Endothelial cell of umbilical vein (primary cell): Measurements from ENCODE around the gene CEP72. TPM values are rescaled to one million over a fixed set of nuclear protein-coding genes. Genes with fewer than 3 reads are reported as not detected.

ENCODE experiments used
- BruUV-seq: library from RNA; stranded (reverse); fragments of 400-500 nt; replicated peaks from 2 replicates; lab custom pipeline; 2021; lab: Mats Ljungman, UMichigan
- CTCF ChIA-PET: fragments of 300-600, 350-600 bp; sonication (Branson Sonifier 250); formaldehyde crosslinking; loops from one replicate; lab custom pipeline; 2021; ENCODE audit warnings: antibody characterized with exemption, inconsistent platforms; lab: Charles Lee
- POLR2A ChIA-PET: fragments of 300-600, 350-600 bp; sonication (Branson Sonifier 250); formaldehyde crosslinking; loops from one replicate; lab custom pipeline; 2021; ENCODE audit warnings: antibody characterized with exemption, inconsistent platforms; lab: Charles Lee
- DNase-seq: peaks from one replicate; pipeline ENCODE4 v3.0.0-alpha.2; 2011; ENCODE audit warnings: low read depth, low spot score
- FAIRE-seq: peaks from 2 replicates; lab custom pipeline; 2011; peaks lifted over from hg19 to GRCh38; lab: Jason Lieb, UNC
- H2AFZ ChIP-seq: 2 replicates; pipeline ENCODE4 v1.6.0; 2012; ENCODE audit warnings: low read depth, low read length, control low read depth, inconsistent platforms
- H3K27ac ChIP-seq: 2 replicates; pipeline ENCODE4 v1.5.1; 2011; ENCODE audit warnings: low read depth, mild to moderate bottlenecking, control low read depth, low read length, moderate library complexity; ENCODE audit not compliant: insufficient read depth
- H3K27me3 ChIP-seq, 2 experiments: 2 replicates each; pipeline versions ENCODE4 v1.6.0 to v1.6.1; 2011; ENCODE audit warnings: low read length in 2 of 2, mixed read lengths in 1 of 2; ENCODE audit not compliant: control insufficient read depth in 2 of 2, insufficient read depth in 2 of 2
- H3K36me3 ChIP-seq, 2 experiments: 2 replicates in 1 of 2; 3 replicates in 1 of 2; pipeline ENCODE4 v1.5.1; 2011; ENCODE audit warnings: low read length in 2 of 2, mild to moderate bottlenecking in 1 of 2, moderate library complexity in 1 of 2; ENCODE audit not compliant: control insufficient read depth in 2 of 2, insufficient read depth in 2 of 2; ENCODE audit errors: extremely low read depth in 1 of 2
- H3K4me1 ChIP-seq: 3 replicates; pipeline ENCODE4 v1.5.1; 2011; ENCODE audit warnings: mild to moderate bottlenecking, low read length; ENCODE audit not compliant: control insufficient read depth, insufficient read depth; ENCODE audit errors: extremely low read depth
- H3K4me2 ChIP-seq: 2 replicates; pipeline ENCODE4 v1.6.1; 2011; ENCODE audit warnings: low read length, control low read depth, mixed read lengths; ENCODE audit not compliant: insufficient read depth
- H3K4me3 ChIP-seq, 3 experiments: fragments of 200-600 bp in 1 of 3; sonication (generic), shearing (Covaris generic) in 1 of 3; replicated peaks in 1 of 3; 2 replicates each; pipeline ENCODE4 v1.5.1; 2011 to 2016; ENCODE audit warnings: control low read depth in 3 of 3, low read length in 3 of 3, mild to moderate bottlenecking in 2 of 3, inconsistent platforms in 1 of 3, low read depth in 1 of 3, moderate library complexity in 1 of 3; ENCODE audit not compliant: insufficient read depth in 1 of 3
- H3K79me2 ChIP-seq: 2 replicates; pipeline ENCODE4 v1.6.0; 2012; ENCODE audit warnings: low read length, inconsistent platforms; ENCODE audit not compliant: control insufficient read depth, insufficient read depth
- H3K9ac ChIP-seq: replicated peaks from 2 replicates; pipeline ENCODE3; 2011; ENCODE audit warnings: low read length, control low read depth; ENCODE audit not compliant: insufficient read depth; ENCODE audit errors: extremely low read depth
- H3K9me1 ChIP-seq: replicated peaks from 3 replicates; pipeline ENCODE4 v1.6.0; 2011; ENCODE audit warnings: mild to moderate bottlenecking, low read length; ENCODE audit not compliant: control insufficient read depth, insufficient read depth; ENCODE audit errors: extremely low read depth
- H3K9me3 ChIP-seq: replicated peaks from 2 replicates; pipeline ENCODE4 v1.5.1; 2012; ENCODE audit warnings: low read length, inconsistent platforms; ENCODE audit not compliant: control insufficient read depth, insufficient read depth
- H4K20me1 ChIP-seq: replicated peaks from 2 replicates; pipeline ENCODE3; 2011; ENCODE audit warnings: mild to moderate bottlenecking, low read length; ENCODE audit not compliant: control insufficient read depth, insufficient read depth; ENCODE audit errors: extremely low read depth
- EZH2 ChIP-seq: IDR thresholded peaks from 2 replicates; pipeline ENCODE4 v1.6.1; 2012; ENCODE audit warnings: borderline replicate concordance, low read depth, mild to moderate bottlenecking, moderate library complexity, low read length, inconsistent platforms; ENCODE audit not compliant: severe bottlenecking
- FOS ChIP-seq: IDR thresholded peaks from 2 replicates; pipeline ENCODE4 v1.6.1; 2011; ENCODE audit warnings: mild to moderate bottlenecking, low read length, moderate library complexity, borderline replicate concordance; ENCODE audit not compliant: insufficient read depth
- GATA2 ChIP-seq: IDR thresholded peaks from 2 replicates; pipeline ENCODE4 v1.7.0; 2011; ENCODE audit warnings: low read depth, mild to moderate bottlenecking, moderate library complexity, mixed read lengths, low read length; ENCODE audit not compliant: insufficient read length, insufficient read depth
- JUN ChIP-seq: IDR thresholded peaks from 2 replicates; pipeline ENCODE4 v1.6.1; 2011; ENCODE audit warnings: borderline replicate concordance, low read depth; ENCODE audit not compliant: insufficient read length, insufficient read depth
- MYC ChIP-seq: IDR thresholded peaks from one replicate; pipeline ENCODE4 v1.6.1; 2011; ENCODE audit warnings: mild to moderate bottlenecking, low read depth, low read length
- POLR2A ChIP-seq: IDR thresholded peaks from 2 replicates; pipeline ENCODE4 v1.6.1; 2012; ENCODE audit warnings: low read depth, mild to moderate bottlenecking, control low read depth, low read length
- POLR2AphosphoS5 ChIP-seq: IDR thresholded peaks from 2 replicates; pipeline ENCODE4 v1.6.1; 2012; ENCODE audit warnings: low read depth, mild to moderate bottlenecking, control low read depth, low read length, moderate library complexity; ENCODE audit not compliant: insufficient read depth
- dilution Hi-C: fragments of 300-500 bp; cut with MboI; formaldehyde crosslinking; loops from one replicate; pipeline ENCODE4 v1.15.0; 2019; ENCODE audit warnings: low sequenced_read_pairs; ENCODE audit not compliant: extremely low pct_ligation_motif_present
- intact Hi-C: fragments of 100-400 bp; cut with micrococcal nuclease; formaldehyde crosslinking; loops from one replicate; pipeline ENCODE4 v1.10.0; 2022
- polyA plus RNA-seq, 4 experiments: library from polyadenylated mRNA; depleted of rRNA in 3 of 4; stranded (reverse) in 3 of 4; unstranded in 1 of 4; fragments of >200 nt; gene quantifications; 2 replicates each; pipeline versions ENCODE4 v1.2.1 to v1.2.3, GENCODE V29; 2011 to 2012; ENCODE audit warnings: missing spikeins in 1 of 4
- total RNA-seq: library from RNA; stranded (reverse); gene quantifications from 2 replicates; pipeline ENCODE4 v1.2.3, GENCODE V29; 2021
- TF ChIP-seq, protein P1 (sequence below), 2 donors: IDR thresholded peaks; 1 replicate in 1 of 2; 2 replicates in 1 of 2; pipeline ENCODE4 v1.5.1; 2011; ENCODE audit warnings: low read length in 2 of 2, mild to moderate bottlenecking in 2 of 2, moderate library complexity in 2 of 2, control low read depth in 1 of 2, inconsistent platforms in 1 of 2, low read depth in 1 of 2; ENCODE audit not compliant: insufficient read depth in 1 of 2; ENCODE audit errors: extremely low read depth in 1 of 2
- TF ChIP-seq, protein P2 (sequence below): IDR thresholded peaks from 2 replicates; pipeline ENCODE4 v1.6.1; 2011; ENCODE audit not compliant: insufficient read depth, insufficient read length

Gene CEP72
- total and polyA plus RNA-seq, 2 donors (not counting 3 experiments of a cell fraction or from before 2014, with no cell fraction given) = 2.9 to 9.5 TPM

DNA sequence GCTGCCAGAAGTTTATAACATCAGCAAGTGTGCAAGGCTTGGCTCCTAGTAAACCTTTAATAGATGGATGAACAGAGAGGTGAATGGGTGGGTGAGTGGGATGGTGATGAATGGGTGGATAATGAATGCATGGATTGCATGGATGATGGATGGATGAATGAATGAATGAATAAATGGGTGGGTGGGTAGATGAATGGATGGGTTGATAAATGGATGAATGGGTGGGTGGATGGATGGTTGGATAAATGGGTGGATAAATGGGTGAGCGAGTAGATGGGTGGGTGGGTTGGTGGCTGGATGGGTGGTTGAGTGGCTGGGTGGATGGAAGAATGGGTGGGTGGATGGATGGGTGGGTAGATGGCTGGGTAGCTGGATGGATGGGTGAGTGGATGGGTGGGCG lies 28.5 kb upstream of the CEP72 start:
- no TSS peak for BruUV-seq
- no peak overlapping the region for H3K4me3 ChIP-seq
- no peaks in the 10 kb centered on the region for H3K9me1 ChIP-seq
- no peak overlapping the region for H3K27ac ChIP-seq
- ChIA-PET POLR2A (no interaction called here), CTCF (no interaction called here)
- intact Hi-C loops = no loop called here
- H3K4me1 ChIP-seq = no peaks in the 10 kb centered on the region
- DNase-seq (no peak), FAIRE-seq (no peak)
- TF ChIP-seq JUN (no peak), GATA2 (no peak), EZH2 (no peak), MYC (no peak), POLR2AphosphoS5 (no peak), FOS (no peak), POLR2A (no peak)
- TF ChIP-seq, protein P1, sequence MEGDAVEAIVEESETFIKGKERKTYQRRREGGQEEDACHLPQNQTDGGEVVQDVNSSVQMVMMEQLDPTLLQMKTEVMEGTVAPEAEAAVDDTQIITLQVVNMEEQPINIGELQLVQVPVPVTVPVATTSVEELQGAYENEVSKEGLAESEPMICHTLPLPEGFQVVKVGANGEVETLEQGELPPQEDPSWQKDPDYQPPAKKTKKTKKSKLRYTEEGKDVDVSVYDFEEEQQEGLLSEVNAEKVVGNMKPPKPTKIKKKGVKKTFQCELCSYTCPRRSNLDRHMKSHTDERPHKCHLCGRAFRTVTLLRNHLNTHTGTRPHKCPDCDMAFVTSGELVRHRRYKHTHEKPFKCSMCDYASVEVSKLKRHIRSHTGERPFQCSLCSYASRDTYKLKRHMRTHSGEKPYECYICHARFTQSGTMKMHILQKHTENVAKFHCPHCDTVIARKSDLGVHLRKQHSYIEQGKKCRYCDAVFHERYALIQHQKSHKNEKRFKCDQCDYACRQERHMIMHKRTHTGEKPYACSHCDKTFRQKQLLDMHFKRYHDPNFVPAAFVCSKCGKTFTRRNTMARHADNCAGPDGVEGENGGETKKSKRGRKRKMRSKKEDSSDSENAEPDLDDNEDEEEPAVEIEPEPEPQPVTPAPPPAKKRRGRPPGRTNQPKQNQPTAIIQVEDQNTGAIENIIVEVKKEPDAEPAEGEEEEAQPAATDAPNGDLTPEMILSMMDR (IDR thresholded peaks at IDR 0.05; ENCODE audit: extremely low read depth in 1 of 2, insufficient read depth in 1 of 2, low read depth in 1 of 2, low read length in 2 of 2) = no peak
- TF ChIP-seq, protein P2, sequence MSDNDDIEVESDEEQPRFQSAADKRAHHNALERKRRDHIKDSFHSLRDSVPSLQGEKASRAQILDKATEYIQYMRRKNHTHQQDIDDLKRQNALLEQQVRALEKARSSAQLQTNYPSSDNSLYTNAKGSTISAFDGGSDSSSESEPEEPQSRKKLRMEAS = no peak
- no peaks in the 10 kb centered on the region for H3K79me2 ChIP-seq
- H2AFZ ChIP-seq = no peak overlapping the region
- dilution Hi-C loops = no loop called here
- no peaks in the 10 kb centered on the region for H3K36me3 ChIP-seq
- H4K20me1 ChIP-seq = no peaks in the 10 kb centered on the region
- no peak overlapping the region for H3K9ac ChIP-seq
- H3K27me3 ChIP-seq = peaks cover 0 to 4% of the 10 kb centered on the region in 2 experiments
- no peaks in the 10 kb centered on the region for H3K9me3 ChIP-seq
- no peak overlapping the region for H3K4me2 ChIP-seq
